ENCODE data around the gene ELP5.

DNA sequence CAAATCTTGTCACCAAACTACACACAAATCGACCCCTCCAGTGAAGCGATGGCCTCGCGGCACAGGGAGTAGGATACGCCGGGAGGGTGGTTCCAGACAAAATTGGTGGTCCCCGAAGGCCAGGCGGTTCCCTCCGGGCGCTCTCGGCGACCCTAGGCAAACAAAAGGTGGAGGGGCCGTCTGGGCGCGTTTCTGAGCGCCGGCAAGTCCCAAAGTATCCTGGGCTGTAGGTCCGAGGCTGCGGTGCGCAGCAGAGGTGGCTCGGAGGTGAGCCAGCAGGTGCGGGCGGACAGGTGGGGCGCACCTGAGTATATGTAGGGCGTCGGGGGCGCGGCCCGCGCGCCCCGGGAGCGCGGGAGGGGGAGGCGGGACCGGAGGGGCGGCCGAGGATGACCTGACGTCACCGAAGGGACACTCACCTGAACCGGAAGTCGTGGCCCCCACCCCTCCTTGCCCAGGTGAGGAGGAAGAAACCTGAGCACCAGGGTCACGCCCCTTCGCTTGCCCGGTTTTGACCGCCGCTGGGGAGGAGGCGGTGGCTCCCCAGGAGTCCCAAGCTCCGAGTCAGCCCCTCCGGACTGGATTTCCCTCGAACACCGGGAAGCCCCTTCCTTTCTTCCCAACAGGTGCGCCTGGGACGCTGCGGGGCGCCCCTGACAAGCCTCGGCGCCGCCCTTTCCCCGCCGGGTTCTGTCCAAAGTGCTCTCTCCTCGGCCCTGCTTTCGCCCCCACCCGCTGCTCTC is 10.3 kb downstream of the ELP5 start, which contains the start of gene CLDN7:
- TF ChIP-seq, protein P1, sequence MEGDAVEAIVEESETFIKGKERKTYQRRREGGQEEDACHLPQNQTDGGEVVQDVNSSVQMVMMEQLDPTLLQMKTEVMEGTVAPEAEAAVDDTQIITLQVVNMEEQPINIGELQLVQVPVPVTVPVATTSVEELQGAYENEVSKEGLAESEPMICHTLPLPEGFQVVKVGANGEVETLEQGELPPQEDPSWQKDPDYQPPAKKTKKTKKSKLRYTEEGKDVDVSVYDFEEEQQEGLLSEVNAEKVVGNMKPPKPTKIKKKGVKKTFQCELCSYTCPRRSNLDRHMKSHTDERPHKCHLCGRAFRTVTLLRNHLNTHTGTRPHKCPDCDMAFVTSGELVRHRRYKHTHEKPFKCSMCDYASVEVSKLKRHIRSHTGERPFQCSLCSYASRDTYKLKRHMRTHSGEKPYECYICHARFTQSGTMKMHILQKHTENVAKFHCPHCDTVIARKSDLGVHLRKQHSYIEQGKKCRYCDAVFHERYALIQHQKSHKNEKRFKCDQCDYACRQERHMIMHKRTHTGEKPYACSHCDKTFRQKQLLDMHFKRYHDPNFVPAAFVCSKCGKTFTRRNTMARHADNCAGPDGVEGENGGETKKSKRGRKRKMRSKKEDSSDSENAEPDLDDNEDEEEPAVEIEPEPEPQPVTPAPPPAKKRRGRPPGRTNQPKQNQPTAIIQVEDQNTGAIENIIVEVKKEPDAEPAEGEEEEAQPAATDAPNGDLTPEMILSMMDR (IDR thresholded peaks at IDR 0.05; ENCODE audit: low read depth, low read length): no peak
- no peak for TF ChIP-seq EZH2phosphoT487 (IDR thresholded peaks at IDR 0.05; ENCODE audit: low read depth)
